Endothelial cell of umbilical vein (primary cell): ENCODE results near the gene TRIM45. TPM values are rescaled to one million over a fixed set of nuclear protein-coding genes. Genes with fewer than 3 reads are reported as not detected.

ENCODE experiments used
- BruUV-seq: library from RNA; stranded (reverse); fragments of 400-500 nt; replicated peaks from 2 replicates; lab custom pipeline; 2021; lab: Mats Ljungman, UMichigan
- CTCF ChIA-PET: fragments of 300-600, 350-600 bp; sonication (Branson Sonifier 250); formaldehyde crosslinking; loops from one replicate; lab custom pipeline; 2021; ENCODE audit warnings: antibody characterized with exemption, inconsistent platforms; lab: Charles Lee
- POLR2A ChIA-PET: fragments of 300-600, 350-600 bp; sonication (Branson Sonifier 250); formaldehyde crosslinking; loops from one replicate; lab custom pipeline; 2021; ENCODE audit warnings: antibody characterized with exemption, inconsistent platforms; lab: Charles Lee
- DNase-seq: peaks from one replicate; pipeline ENCODE4 v3.0.0-alpha.2; 2011; ENCODE audit warnings: low read depth, low spot score
- FAIRE-seq: peaks from 2 replicates; lab custom pipeline; 2011; peaks lifted over from hg19 to GRCh38; lab: Jason Lieb, UNC
- H2AFZ ChIP-seq: 2 replicates; pipeline ENCODE4 v1.6.0; 2012; ENCODE audit warnings: low read depth, low read length, control low read depth, inconsistent platforms
- H3K27ac ChIP-seq: 2 replicates; pipeline ENCODE4 v1.5.1; 2011; ENCODE audit warnings: low read depth, mild to moderate bottlenecking, control low read depth, low read length, moderate library complexity; ENCODE audit not compliant: insufficient read depth
- H3K27me3 ChIP-seq, 2 experiments: 2 replicates each; pipeline versions ENCODE4 v1.6.0 to v1.6.1; 2011; ENCODE audit warnings: low read length in 2 of 2, mixed read lengths in 1 of 2; ENCODE audit not compliant: control insufficient read depth in 2 of 2, insufficient read depth in 2 of 2
- H3K36me3 ChIP-seq, 2 experiments: 2 replicates in 1 of 2; 3 replicates in 1 of 2; pipeline ENCODE4 v1.5.1; 2011; ENCODE audit warnings: low read length in 2 of 2, mild to moderate bottlenecking in 1 of 2, moderate library complexity in 1 of 2; ENCODE audit not compliant: control insufficient read depth in 2 of 2, insufficient read depth in 2 of 2; ENCODE audit errors: extremely low read depth in 1 of 2
- H3K4me1 ChIP-seq: 3 replicates; pipeline ENCODE4 v1.5.1; 2011; ENCODE audit warnings: mild to moderate bottlenecking, low read length; ENCODE audit not compliant: control insufficient read depth, insufficient read depth; ENCODE audit errors: extremely low read depth
- H3K4me2 ChIP-seq: 2 replicates; pipeline ENCODE4 v1.6.1; 2011; ENCODE audit warnings: low read length, control low read depth, mixed read lengths; ENCODE audit not compliant: insufficient read depth
- H3K4me3 ChIP-seq, 3 experiments: fragments of 200-600 bp in 1 of 3; sonication (generic), shearing (Covaris generic) in 1 of 3; replicated peaks in 1 of 3; 2 replicates each; pipeline ENCODE4 v1.5.1; 2011 to 2016; ENCODE audit warnings: control low read depth in 3 of 3, low read length in 3 of 3, mild to moderate bottlenecking in 2 of 3, inconsistent platforms in 1 of 3, low read depth in 1 of 3, moderate library complexity in 1 of 3; ENCODE audit not compliant: insufficient read depth in 1 of 3
- H3K79me2 ChIP-seq: 2 replicates; pipeline ENCODE4 v1.6.0; 2012; ENCODE audit warnings: low read length, inconsistent platforms; ENCODE audit not compliant: control insufficient read depth, insufficient read depth
- H3K9ac ChIP-seq: replicated peaks from 2 replicates; pipeline ENCODE3; 2011; ENCODE audit warnings: low read length, control low read depth; ENCODE audit not compliant: insufficient read depth; ENCODE audit errors: extremely low read depth
- H3K9me1 ChIP-seq: replicated peaks from 3 replicates; pipeline ENCODE4 v1.6.0; 2011; ENCODE audit warnings: mild to moderate bottlenecking, low read length; ENCODE audit not compliant: control insufficient read depth, insufficient read depth; ENCODE audit errors: extremely low read depth
- H3K9me3 ChIP-seq: replicated peaks from 2 replicates; pipeline ENCODE4 v1.5.1; 2012; ENCODE audit warnings: low read length, inconsistent platforms; ENCODE audit not compliant: control insufficient read depth, insufficient read depth
- H4K20me1 ChIP-seq: replicated peaks from 2 replicates; pipeline ENCODE3; 2011; ENCODE audit warnings: mild to moderate bottlenecking, low read length; ENCODE audit not compliant: control insufficient read depth, insufficient read depth; ENCODE audit errors: extremely low read depth
- EZH2 ChIP-seq: IDR thresholded peaks from 2 replicates; pipeline ENCODE4 v1.6.1; 2012; ENCODE audit warnings: borderline replicate concordance, low read depth, mild to moderate bottlenecking, moderate library complexity, low read length, inconsistent platforms; ENCODE audit not compliant: severe bottlenecking
- FOS ChIP-seq: IDR thresholded peaks from 2 replicates; pipeline ENCODE4 v1.6.1; 2011; ENCODE audit warnings: mild to moderate bottlenecking, low read length, moderate library complexity, borderline replicate concordance; ENCODE audit not compliant: insufficient read depth
- GATA2 ChIP-seq: IDR thresholded peaks from 2 replicates; pipeline ENCODE4 v1.7.0; 2011; ENCODE audit warnings: low read depth, mild to moderate bottlenecking, moderate library complexity, mixed read lengths, low read length; ENCODE audit not compliant: insufficient read length, insufficient read depth
- JUN ChIP-seq: IDR thresholded peaks from 2 replicates; pipeline ENCODE4 v1.6.1; 2011; ENCODE audit warnings: borderline replicate concordance, low read depth; ENCODE audit not compliant: insufficient read length, insufficient read depth
- MYC ChIP-seq: IDR thresholded peaks from one replicate; pipeline ENCODE4 v1.6.1; 2011; ENCODE audit warnings: mild to moderate bottlenecking, low read depth, low read length
- POLR2A ChIP-seq: IDR thresholded peaks from 2 replicates; pipeline ENCODE4 v1.6.1; 2012; ENCODE audit warnings: low read depth, mild to moderate bottlenecking, control low read depth, low read length
- POLR2AphosphoS5 ChIP-seq: IDR thresholded peaks from 2 replicates; pipeline ENCODE4 v1.6.1; 2012; ENCODE audit warnings: low read depth, mild to moderate bottlenecking, control low read depth, low read length, moderate library complexity; ENCODE audit not compliant: insufficient read depth
- dilution Hi-C: fragments of 300-500 bp; cut with MboI; formaldehyde crosslinking; loops from one replicate; pipeline ENCODE4 v1.15.0; 2019; ENCODE audit warnings: low sequenced_read_pairs; ENCODE audit not compliant: extremely low pct_ligation_motif_present
- intact Hi-C: fragments of 100-400 bp; cut with micrococcal nuclease; formaldehyde crosslinking; loops from one replicate; pipeline ENCODE4 v1.10.0; 2022
- polyA plus RNA-seq, 4 experiments: library from polyadenylated mRNA; depleted of rRNA in 3 of 4; stranded (reverse) in 3 of 4; unstranded in 1 of 4; fragments of >200 nt; gene quantifications; 2 replicates each; pipeline versions ENCODE4 v1.2.1 to v1.2.3, GENCODE V29; 2011 to 2012; ENCODE audit warnings: missing spikeins in 1 of 4
- total RNA-seq: library from RNA; stranded (reverse); gene quantifications from 2 replicates; pipeline ENCODE4 v1.2.3, GENCODE V29; 2021
- TF ChIP-seq, protein P1 (sequence below), 2 donors: IDR thresholded peaks; 1 replicate in 1 of 2; 2 replicates in 1 of 2; pipeline ENCODE4 v1.5.1; 2011; ENCODE audit warnings: low read length in 2 of 2, mild to moderate bottlenecking in 2 of 2, moderate library complexity in 2 of 2, control low read depth in 1 of 2, inconsistent platforms in 1 of 2, low read depth in 1 of 2; ENCODE audit not compliant: insufficient read depth in 1 of 2; ENCODE audit errors: extremely low read depth in 1 of 2
- TF ChIP-seq, protein P2 (sequence below): IDR thresholded peaks from 2 replicates; pipeline ENCODE4 v1.6.1; 2011; ENCODE audit not compliant: insufficient read depth, insufficient read length

The TRIM45 gene
- total and polyA plus RNA-seq, 2 donors (not counting 3 experiments of a cell fraction or from before 2014, with no cell fraction given): 2.9 to 3.1 TPM

DNA sequence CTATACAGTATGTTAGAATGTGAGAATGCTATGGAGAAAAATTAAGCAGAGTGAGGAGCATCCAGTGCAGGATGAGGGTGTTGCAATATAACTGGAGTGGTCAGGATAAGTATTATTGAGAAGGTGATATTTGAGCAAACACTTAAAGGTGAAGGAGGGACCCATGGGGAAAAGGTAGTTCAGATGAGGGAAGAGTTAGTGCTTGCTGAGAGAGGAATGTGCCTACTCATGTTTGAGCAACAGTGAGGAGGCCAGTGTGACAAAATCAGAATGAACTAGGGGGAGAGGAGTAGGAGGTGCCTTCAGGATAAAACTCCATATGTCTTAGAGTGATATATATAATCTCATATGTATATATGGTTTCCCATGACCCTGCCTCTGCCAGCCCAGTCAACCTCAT is 6.2 kb upstream of the TRIM45 start:
- intact Hi-C loops: loop anchor here (1.0 to 10.0 kb wide), 5 partner anchors 59 to 627 kb away; no protein-coding TSS in a partner anchor
- no peaks in the 10 kb centered on the region for H4K20me1 ChIP-seq
- FAIRE-seq (no peak), DNase-seq (no peak)
- no peaks in the 10 kb centered on the region for H3K4me1 ChIP-seq
- no peak overlapping the region for H3K4me2 ChIP-seq
- CTCF ChIA-PET: interaction anchor here (1.4 to 5.0 kb wide), 13 partner anchors 8 to 553 kb away, joined by 4 to 490 read pairs (median 17); partner anchors contain the start of gene TTF2
- POLR2A ChIA-PET: interaction anchor here (1.2 kb wide), 2 partner anchors 60 to 68 kb away, joined by 5 read pairs; partner anchors contain the start of gene TTF2
- BruUV-seq: no TSS peak
- H3K27me3 ChIP-seq: peaks cover 11 to 25% of the 10 kb centered on the region in 2 experiments
- H3K9me3 ChIP-seq: no peaks in the 10 kb centered on the region
- no peak for TF ChIP-seq MYC
- TF ChIP-seq, protein P1, sequence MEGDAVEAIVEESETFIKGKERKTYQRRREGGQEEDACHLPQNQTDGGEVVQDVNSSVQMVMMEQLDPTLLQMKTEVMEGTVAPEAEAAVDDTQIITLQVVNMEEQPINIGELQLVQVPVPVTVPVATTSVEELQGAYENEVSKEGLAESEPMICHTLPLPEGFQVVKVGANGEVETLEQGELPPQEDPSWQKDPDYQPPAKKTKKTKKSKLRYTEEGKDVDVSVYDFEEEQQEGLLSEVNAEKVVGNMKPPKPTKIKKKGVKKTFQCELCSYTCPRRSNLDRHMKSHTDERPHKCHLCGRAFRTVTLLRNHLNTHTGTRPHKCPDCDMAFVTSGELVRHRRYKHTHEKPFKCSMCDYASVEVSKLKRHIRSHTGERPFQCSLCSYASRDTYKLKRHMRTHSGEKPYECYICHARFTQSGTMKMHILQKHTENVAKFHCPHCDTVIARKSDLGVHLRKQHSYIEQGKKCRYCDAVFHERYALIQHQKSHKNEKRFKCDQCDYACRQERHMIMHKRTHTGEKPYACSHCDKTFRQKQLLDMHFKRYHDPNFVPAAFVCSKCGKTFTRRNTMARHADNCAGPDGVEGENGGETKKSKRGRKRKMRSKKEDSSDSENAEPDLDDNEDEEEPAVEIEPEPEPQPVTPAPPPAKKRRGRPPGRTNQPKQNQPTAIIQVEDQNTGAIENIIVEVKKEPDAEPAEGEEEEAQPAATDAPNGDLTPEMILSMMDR (IDR thresholded peaks at IDR 0.05; ENCODE audit: extremely low read depth in 1 of 2, insufficient read depth in 1 of 2, low read depth in 1 of 2, low read length in 2 of 2): no peak
- TF ChIP-seq POLR2AphosphoS5: no peak
- TF ChIP-seq GATA2: no peak
- TF ChIP-seq POLR2A: no peak
- no peak for TF ChIP-seq FOS
- TF ChIP-seq, protein P2, sequence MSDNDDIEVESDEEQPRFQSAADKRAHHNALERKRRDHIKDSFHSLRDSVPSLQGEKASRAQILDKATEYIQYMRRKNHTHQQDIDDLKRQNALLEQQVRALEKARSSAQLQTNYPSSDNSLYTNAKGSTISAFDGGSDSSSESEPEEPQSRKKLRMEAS: no peak
- no peak for TF ChIP-seq JUN
- no peak for TF ChIP-seq EZH2
- H3K4me3 ChIP-seq: no peak overlapping the region
- dilution Hi-C loops: no loop called here
- no peak overlapping the region for H3K27ac ChIP-seq
- H2AFZ ChIP-seq: no peak overlapping the region
- no peak overlapping the region for H3K9ac ChIP-seq
- H3K79me2 ChIP-seq: no peaks in the 10 kb centered on the region
- no peaks in the 10 kb centered on the region for H3K36me3 ChIP-seq
- no peaks in the 10 kb centered on the region for H3K9me1 ChIP-seq
